HG03039 (cell line): ENCODE results near the gene MYLIP.

Experiments
- ATAC-seq: cut with Tn5 transposase; IDR thresholded peaks from one replicate; pipeline ENCODE4 v1.9.1; 2021; ENCODE audit warnings: mild to moderate bottlenecking, moderate library complexity; ENCODE audit not compliant: unreplicated experiment

The MYLIP gene

GRCh38 chr6:16137451-16137801, 8.5 kb downstream of the MYLIP start:
- no peak for ATAC-seq

- no peak for ATAC-seq
Observed at GRCh38 chr6:16139556-16139955, 10.7 kb downstream of the MYLIP start.

- ATAC-seq: no peak
Observed at GRCh38 chr6:16140607-16141006, 11.7 kb downstream of the MYLIP start.

- ATAC-seq: no peak
Observed at GRCh38 chr6:16141514-16141913, 12.6 kb downstream of the MYLIP start.

GRCh38 chr6:16145038-16145437, 16.2 kb downstream of the MYLIP start:
- ATAC-seq: no peak

- ATAC-seq: no peak
Observed at GRCh38 chr6:16146028-16146427, 17.1 kb downstream of the MYLIP start.

- ATAC-seq: no peak
Observed at GRCh38 chr6:16146527-16146955, 17.7 kb downstream of the MYLIP start.

- no peak for ATAC-seq
Observed at GRCh38 chr6:16148498-16148897, 19.6 kb downstream of the MYLIP start.

GRCh38 chr6:16149305-16149704, 20.4 kb downstream of the MYLIP start:
- no peak for ATAC-seq

- no peak for ATAC-seq
Observed at GRCh38 chr6:16150098-16150497, 21.2 kb downstream of the MYLIP start.

GRCh38 chr6:16153211-16153820, 24.4 kb downstream of the MYLIP start:
- no peak for ATAC-seq

- ATAC-seq: no peak
Observed at GRCh38 chr6:16154904-16155303, 26.0 kb downstream of the MYLIP start.

- ATAC-seq: no peak
Observed at GRCh38 chr6:16157492-16157891, 28.6 kb downstream of the MYLIP start.

GRCh38 chr6:16157909-16158308, 29.0 kb downstream of the MYLIP start:
- ATAC-seq: no peak

GRCh38 chr6:16158943-16159557, 30.2 kb downstream of the MYLIP start:
- no peak for ATAC-seq

- ATAC-seq: no peak
Observed at GRCh38 chr6:16160794-16161193, 31.9 kb downstream of the MYLIP start.

GRCh38 chr6:16162003-16162402, 33.1 kb downstream of the MYLIP start:
- no peak for ATAC-seq

- no peak for ATAC-seq
Observed at GRCh38 chr6:16163066-16163465, 34.2 kb downstream of the MYLIP start.

GRCh38 chr6:16163535-16164300, 34.8 kb downstream of the MYLIP start:
- ATAC-seq: no peak

GRCh38 chr6:16165641-16166040, 36.8 kb downstream of the MYLIP start:
- ATAC-seq: no peak

GRCh38 chr6:16166871-16167608, 38.2 kb downstream of the MYLIP start:
- ATAC-seq: no peak

GRCh38 chr6:16168121-16168520, 39.2 kb downstream of the MYLIP start:
- no peak for ATAC-seq
